Endodermal cell (in vitro differentiated cells): ENCODE measurements around the gene MED29. TPM values are rescaled to one million over a fixed set of nuclear protein-coding genes. Genes with fewer than 3 reads are reported as not detected.

ENCODE experiments used
- DNase-seq: peaks from one replicate; pipeline ENCODE4 v3.0.0-alpha.2; 2017
- H3K27ac ChIP-seq: 2 replicates; pipeline ENCODE4 v1.5.1; 2013; ENCODE audit warnings: mild to moderate bottlenecking, low read depth, low read length, moderate library complexity
- H3K27me3 ChIP-seq: 2 replicates; pipeline ENCODE4 v1.6.1; 2013; ENCODE audit warnings: mild to moderate bottlenecking, low read length, moderate library complexity; ENCODE audit not compliant: insufficient read depth, control insufficient read depth, poor library complexity, severe bottlenecking
- H3K36me3 ChIP-seq: 2 replicates; pipeline ENCODE4 v1.7.0; 2013; ENCODE audit warnings: mild to moderate bottlenecking, low read length, moderate library complexity; ENCODE audit not compliant: control insufficient read depth, insufficient read depth
- H3K4me1 ChIP-seq: one replicate; pipeline ENCODE4 v1.7.0; 2013; ENCODE audit warnings: low read length; ENCODE audit not compliant: control insufficient read depth, insufficient read depth
- H3K4me3 ChIP-seq: 2 replicates; pipeline ENCODE4 v1.5.1; 2013; ENCODE audit warnings: mild to moderate bottlenecking, low read length, moderate library complexity
- H3K9ac ChIP-seq: 2 replicates; pipeline ENCODE4 v1.6.1; 2013; ENCODE audit warnings: mild to moderate bottlenecking, low read length, moderate library complexity; ENCODE audit not compliant: poor library complexity, severe bottlenecking; ENCODE audit errors: extremely low read depth
- H3K9me3 ChIP-seq: 2 replicates; pipeline ENCODE4 v1.6.1; 2013; ENCODE audit warnings: mild to moderate bottlenecking, low read length, moderate library complexity; ENCODE audit not compliant: control insufficient read depth
- H3K27ac Mint-ChIP-seq: 2 replicates; pipeline ENCODE4 v1.8.0; 2020; ENCODE audit warnings: mixed read lengths
- H3K27me3 Mint-ChIP-seq: 2 replicates; pipeline ENCODE4 v1.8.0; 2021; ENCODE audit warnings: mild to moderate bottlenecking, mixed read lengths; ENCODE audit not compliant: insufficient read depth
- H3K36me3 Mint-ChIP-seq: 2 replicates; pipeline ENCODE4 v1.8.0; 2020; ENCODE audit warnings: low read depth, mixed read lengths
- H3K4me1 Mint-ChIP-seq: 2 replicates; pipeline ENCODE4 v1.8.0; 2020; ENCODE audit warnings: mixed read lengths
- H3K4me3 Mint-ChIP-seq: 2 replicates; pipeline ENCODE4 v1.8.0; 2020; ENCODE audit warnings: mild to moderate bottlenecking, moderate library complexity, mixed read lengths
- H3K9me3 Mint-ChIP-seq: 2 replicates; pipeline ENCODE4 v1.8.0; 2020; ENCODE audit warnings: mild to moderate bottlenecking, mixed read lengths
- WGBS, 2 experiments: methylation state at CpG; one replicate each; pipeline versions ENCODE4 v1.1.5 to v1.1.7; 2013; ENCODE audit warnings: missing lambda C conversion rate in 2 of 2, mixed read lengths in 1 of 2; ENCODE audit not compliant: insufficient coverage in 1 of 2, insufficient read length in 1 of 2; 5-methylcytosine and 5-hydroxymethylcytosine counted together
- total RNA-seq, 2 donors: library from RNA; stranded (reverse); fragmentation: NEBNext Ultra II Directional in 1 of 2; extraction: Animal tissue kit (Norgen Biotek cat#: 25700) in 1 of 2; gene quantifications; 2 replicates in 1 of 2; 3 replicates in 1 of 2; pipeline ENCODE4 v1.2.1, GENCODE V29; 2021
- TF ChIP-seq, protein P1 (sequence below): fragments of 200-600 bp; sonication (generic); conservative IDR thresholded peaks from 2 replicates; pipeline ENCODE4 v1.5.0; 2021; ENCODE audit warnings: antibody characterized with exemption, mild to moderate bottlenecking

MED29 gene
- total RNA-seq, 2 donors from 2014 or later: 32.6 to 38.9 TPM

DNA sequence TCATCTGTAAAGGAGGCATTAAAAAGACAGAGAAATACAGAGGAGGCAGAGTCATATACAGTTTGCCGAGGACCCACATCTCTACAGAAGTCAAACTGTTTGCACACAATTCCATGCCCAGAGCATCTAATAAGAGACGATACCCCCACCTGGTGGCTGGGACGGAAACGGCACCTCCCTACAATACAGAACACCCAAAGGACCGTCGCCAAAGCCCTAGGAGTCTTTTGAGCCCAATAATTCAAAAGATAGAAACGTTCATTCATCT is 20.6 kb downstream of the MED29 start:
- Histone ChIP-seq H3K9ac (peak overlapping the region; percentile 0), H3K9me3 (no peaks in the 10 kb centered on the region), H3K27ac (no peak overlapping the region), H3K4me1 (peaks cover 9% of the 10 kb centered on the region), H3K4me3 (peak overlapping the region; percentile 85), H3K27me3 (no peaks in the 10 kb centered on the region), H3K36me3 (peaks cover 20% of the 10 kb centered on the region)
- 5% methylated on average over 7 of the region's 7 CpGs; no CpG with 5 or more reads in 1 of the 2 experiments for WGBS, 2 experiments
- Mint-ChIP-seq H3K4me1 (peaks cover 37% of the 10 kb centered on the region), H3K27ac (peak overlapping the region; percentile 88), H3K4me3 (peak overlapping the region; percentile 91), H3K27me3 (no peaks in the 10 kb centered on the region), H3K9me3 (no peaks in the 10 kb centered on the region), H3K36me3 (peaks cover 31% of the 10 kb centered on the region)
- peak; percentile 93 for DNase-seq
- TF ChIP-seq, protein P1, sequence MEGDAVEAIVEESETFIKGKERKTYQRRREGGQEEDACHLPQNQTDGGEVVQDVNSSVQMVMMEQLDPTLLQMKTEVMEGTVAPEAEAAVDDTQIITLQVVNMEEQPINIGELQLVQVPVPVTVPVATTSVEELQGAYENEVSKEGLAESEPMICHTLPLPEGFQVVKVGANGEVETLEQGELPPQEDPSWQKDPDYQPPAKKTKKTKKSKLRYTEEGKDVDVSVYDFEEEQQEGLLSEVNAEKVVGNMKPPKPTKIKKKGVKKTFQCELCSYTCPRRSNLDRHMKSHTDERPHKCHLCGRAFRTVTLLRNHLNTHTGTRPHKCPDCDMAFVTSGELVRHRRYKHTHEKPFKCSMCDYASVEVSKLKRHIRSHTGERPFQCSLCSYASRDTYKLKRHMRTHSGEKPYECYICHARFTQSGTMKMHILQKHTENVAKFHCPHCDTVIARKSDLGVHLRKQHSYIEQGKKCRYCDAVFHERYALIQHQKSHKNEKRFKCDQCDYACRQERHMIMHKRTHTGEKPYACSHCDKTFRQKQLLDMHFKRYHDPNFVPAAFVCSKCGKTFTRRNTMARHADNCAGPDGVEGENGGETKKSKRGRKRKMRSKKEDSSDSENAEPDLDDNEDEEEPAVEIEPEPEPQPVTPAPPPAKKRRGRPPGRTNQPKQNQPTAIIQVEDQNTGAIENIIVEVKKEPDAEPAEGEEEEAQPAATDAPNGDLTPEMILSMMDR: peak; percentile 97

DNA sequence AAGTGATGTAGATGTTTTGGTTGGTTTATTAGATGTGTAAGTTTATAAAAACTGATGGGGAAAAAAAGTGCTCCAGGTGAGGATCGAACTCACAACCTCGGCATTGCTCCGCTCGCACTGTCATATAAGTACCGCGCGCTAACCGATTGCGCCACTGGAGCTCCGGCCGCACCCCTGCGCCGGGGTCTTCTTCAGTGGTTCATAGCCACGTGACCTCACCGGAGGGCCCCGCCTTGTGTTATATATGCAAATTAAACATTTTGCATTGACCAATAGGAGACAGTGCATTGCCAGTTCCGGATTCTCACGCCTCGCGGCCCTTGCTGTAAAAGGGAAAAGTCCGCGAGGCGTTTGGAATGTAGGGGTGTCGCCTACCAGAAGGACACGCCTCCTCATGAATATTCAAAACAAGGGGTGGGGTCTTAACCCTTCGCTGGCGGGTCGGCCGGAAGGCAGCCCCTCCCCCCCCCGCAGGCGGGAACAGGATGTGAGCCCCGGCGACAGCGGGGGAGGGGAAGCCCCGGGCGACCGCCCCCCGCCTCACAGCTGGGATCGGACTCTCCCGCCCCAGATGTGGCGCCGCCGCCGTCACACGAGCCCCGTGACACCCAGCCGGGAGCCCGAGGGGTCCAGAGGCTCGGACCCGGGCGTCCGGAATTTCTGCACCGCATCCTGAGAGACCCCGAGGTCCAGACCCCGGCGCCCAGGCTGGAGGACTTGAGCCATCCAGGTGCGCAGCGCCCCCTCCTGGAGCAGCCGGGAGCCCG is 21.1 kb downstream of the MED29 start, which contains the start of gene PLEKHG2:
TSS of gene PLEKHG2 (plus strand) at position 570 of the 767 bp plus-strand sequence. CDS start 1,418 bp downstream, outside the sequence.
- Histone ChIP-seq H3K9me3 (no peaks in the 10 kb centered on the region), H3K27me3 (no peaks in the 10 kb centered on the region), H3K4me1 (peaks cover 9% of the 10 kb centered on the region), H3K27ac (peak within 1 kb of the TSS; percentile 94), H3K9ac (peak within 1 kb of the TSS; percentile 98), H3K36me3 (peaks cover 25% of the 10 kb centered on the region), H3K4me3 (peak within 1 kb of the TSS; percentile 98)
- WGBS, 2 experiments: 0% methylated on average over 26 to 60 of the region's 60 CpGs
- H3K4me1 Mint-ChIP-seq: peaks cover 37% of the 10 kb centered on the region
- no peaks in the 10 kb centered on the region for H3K9me3 Mint-ChIP-seq
- peak; percentile 99 for DNase-seq
- H3K27ac Mint-ChIP-seq: peak within 1 kb of the TSS; percentile 94
- H3K4me3 Mint-ChIP-seq: peak within 1 kb of the TSS; percentile 91
- peaks cover 32% of the 10 kb centered on the region for H3K36me3 Mint-ChIP-seq
- TF ChIP-seq, protein P1: peak; percentile 97
- H3K27me3 Mint-ChIP-seq: no peaks in the 10 kb centered on the region

DNA sequence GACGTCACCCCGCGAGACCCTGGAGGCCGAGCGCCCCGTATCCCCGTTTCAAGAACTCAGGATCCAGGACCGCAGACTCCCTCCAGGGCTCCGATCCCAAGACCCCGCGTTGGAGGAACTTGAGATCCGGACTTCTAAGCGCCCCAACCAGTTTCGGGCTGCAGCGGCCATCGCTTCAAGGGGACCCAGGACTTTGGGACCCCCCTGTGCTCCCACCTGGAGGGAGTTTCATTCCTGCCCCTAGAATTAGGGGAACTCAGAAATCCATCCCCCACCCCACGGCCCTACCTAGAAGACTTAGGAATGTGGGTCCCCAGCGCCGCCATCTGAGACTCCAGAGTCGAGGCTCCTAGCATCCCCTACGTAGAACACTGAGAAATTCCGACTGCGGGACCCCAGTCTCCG is 21.7 kb downstream of the MED29 start:
- Histone ChIP-seq H3K9ac (peak overlapping the region; percentile 98), H3K36me3 (peaks cover 30% of the 10 kb centered on the region), H3K4me1 (peaks cover 8% of the 10 kb centered on the region), H3K4me3 (peak overlapping the region; percentile 98), H3K27ac (peak overlapping the region; percentile 94), H3K9me3 (no peaks in the 10 kb centered on the region), H3K27me3 (no peaks in the 10 kb centered on the region)
- Mint-ChIP-seq H3K4me3 (peak overlapping the region; percentile 91), H3K36me3 (peaks cover 36% of the 10 kb centered on the region), H3K9me3 (no peaks in the 10 kb centered on the region), H3K4me1 (peaks cover 36% of the 10 kb centered on the region), H3K27ac (peak overlapping the region; percentile 93), H3K27me3 (no peaks in the 10 kb centered on the region)
- DNase-seq: no peak
- TF ChIP-seq, protein P1: no peak
- 0 to 2% methylated on average over 23 to 24 of the region's 24 CpGs for WGBS, 2 experiments
